HL-60 (cell line): Measurements from ENCODE around the gene VPS11.

Source experiments
- DNase-seq, 2 experiments: peaks; one replicate each; pipeline ENCODE4 v3.0.0-alpha.2; 2010 to 2020; ENCODE audit warnings: low read depth in 1 of 2, low spot score in 1 of 2
- H3K27ac ChIP-seq: fragments of 250-450 bp; sonication (Bioruptor Pico); replicated peaks from 2 replicates; pipeline ENCODE4 v1.5.1; 2020; ENCODE audit warnings: mild to moderate bottlenecking, moderate library complexity
- H3K27me3 ChIP-seq: fragments of 250-450 bp; sonication (Bioruptor Pico); 2 replicates; pipeline ENCODE4 v1.5.1; 2021; ENCODE audit warnings: mild to moderate bottlenecking, moderate library complexity; ENCODE audit not compliant: insufficient read depth, poor library complexity, severe bottlenecking
- H3K4me3 ChIP-seq: replicated peaks from 2 replicates; pipeline ENCODE4 v1.5.1; 2011; ENCODE audit warnings: mild to moderate bottlenecking, control low read depth, low read length; ENCODE audit not compliant: insufficient read depth
- GABPA ChIP-seq: IDR thresholded peaks from 2 replicates; pipeline ENCODE4 v1.6.1; 2012; ENCODE audit warnings: low read depth
- POLR2AphosphoS5 ChIP-seq: IDR thresholded peaks from 2 replicates; pipeline ENCODE4 v1.6.1; 2012; ENCODE audit warnings: low read depth
- SPI1 ChIP-seq: IDR thresholded peaks from 2 replicates; pipeline ENCODE4 v1.6.1; 2012; ENCODE audit warnings: low read depth, mild to moderate bottlenecking, borderline replicate concordance
- TF ChIP-seq, protein P1 (sequence below): IDR thresholded peaks from 2 replicates; pipeline ENCODE4 v1.6.1; 2012; ENCODE audit warnings: low read depth; ENCODE audit not compliant: insufficient replicate concordance
- TF ChIP-seq, protein P2 (sequence below): IDR thresholded peaks from one replicate; pipeline ENCODE4 v1.5.1; 2011; ENCODE audit warnings: low read length, control low read depth, inconsistent platforms; ENCODE audit not compliant: insufficient read depth

Gene VPS11

DNA sequence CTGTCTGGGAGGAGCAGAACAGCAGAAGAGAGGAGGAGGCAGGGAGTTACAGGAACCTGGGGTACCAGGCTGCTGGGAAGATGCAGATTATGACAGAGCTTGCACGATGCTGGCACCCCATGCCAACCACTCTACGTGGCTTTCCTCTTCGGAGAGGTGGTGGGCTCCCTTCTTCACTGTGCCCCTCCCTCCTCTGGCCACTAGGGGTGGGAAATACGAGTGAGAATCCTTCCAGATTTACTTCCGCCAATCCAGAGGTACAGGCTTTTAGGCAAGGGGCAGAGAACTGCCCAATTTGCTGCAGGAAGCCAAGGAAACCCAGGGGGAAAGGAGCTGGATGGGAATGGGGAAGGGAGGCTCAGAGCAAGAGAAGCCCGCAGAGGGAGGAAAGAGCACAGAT lies 22.9 kb upstream of the VPS11 start:
- Histone ChIP-seq H3K27me3 (no peaks in the 10 kb centered on the region), H3K27ac (no peak overlapping the region), H3K4me3 (no peak overlapping the region)
- TF ChIP-seq SPI1 = no peak
- TF ChIP-seq POLR2AphosphoS5 = no peak
- TF ChIP-seq, protein P1, sequence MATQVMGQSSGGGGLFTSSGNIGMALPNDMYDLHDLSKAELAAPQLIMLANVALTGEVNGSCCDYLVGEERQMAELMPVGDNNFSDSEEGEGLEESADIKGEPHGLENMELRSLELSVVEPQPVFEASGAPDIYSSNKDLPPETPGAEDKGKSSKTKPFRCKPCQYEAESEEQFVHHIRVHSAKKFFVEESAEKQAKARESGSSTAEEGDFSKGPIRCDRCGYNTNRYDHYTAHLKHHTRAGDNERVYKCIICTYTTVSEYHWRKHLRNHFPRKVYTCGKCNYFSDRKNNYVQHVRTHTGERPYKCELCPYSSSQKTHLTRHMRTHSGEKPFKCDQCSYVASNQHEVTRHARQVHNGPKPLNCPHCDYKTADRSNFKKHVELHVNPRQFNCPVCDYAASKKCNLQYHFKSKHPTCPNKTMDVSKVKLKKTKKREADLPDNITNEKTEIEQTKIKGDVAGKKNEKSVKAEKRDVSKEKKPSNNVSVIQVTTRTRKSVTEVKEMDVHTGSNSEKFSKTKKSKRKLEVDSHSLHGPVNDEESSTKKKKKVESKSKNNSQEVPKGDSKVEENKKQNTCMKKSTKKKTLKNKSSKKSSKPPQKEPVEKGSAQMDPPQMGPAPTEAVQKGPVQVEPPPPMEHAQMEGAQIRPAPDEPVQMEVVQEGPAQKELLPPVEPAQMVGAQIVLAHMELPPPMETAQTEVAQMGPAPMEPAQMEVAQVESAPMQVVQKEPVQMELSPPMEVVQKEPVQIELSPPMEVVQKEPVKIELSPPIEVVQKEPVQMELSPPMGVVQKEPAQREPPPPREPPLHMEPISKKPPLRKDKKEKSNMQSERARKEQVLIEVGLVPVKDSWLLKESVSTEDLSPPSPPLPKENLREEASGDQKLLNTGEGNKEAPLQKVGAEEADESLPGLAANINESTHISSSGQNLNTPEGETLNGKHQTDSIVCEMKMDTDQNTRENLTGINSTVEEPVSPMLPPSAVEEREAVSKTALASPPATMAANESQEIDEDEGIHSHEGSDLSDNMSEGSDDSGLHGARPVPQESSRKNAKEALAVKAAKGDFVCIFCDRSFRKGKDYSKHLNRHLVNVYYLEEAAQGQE = no peak
- TF ChIP-seq, protein P2, sequence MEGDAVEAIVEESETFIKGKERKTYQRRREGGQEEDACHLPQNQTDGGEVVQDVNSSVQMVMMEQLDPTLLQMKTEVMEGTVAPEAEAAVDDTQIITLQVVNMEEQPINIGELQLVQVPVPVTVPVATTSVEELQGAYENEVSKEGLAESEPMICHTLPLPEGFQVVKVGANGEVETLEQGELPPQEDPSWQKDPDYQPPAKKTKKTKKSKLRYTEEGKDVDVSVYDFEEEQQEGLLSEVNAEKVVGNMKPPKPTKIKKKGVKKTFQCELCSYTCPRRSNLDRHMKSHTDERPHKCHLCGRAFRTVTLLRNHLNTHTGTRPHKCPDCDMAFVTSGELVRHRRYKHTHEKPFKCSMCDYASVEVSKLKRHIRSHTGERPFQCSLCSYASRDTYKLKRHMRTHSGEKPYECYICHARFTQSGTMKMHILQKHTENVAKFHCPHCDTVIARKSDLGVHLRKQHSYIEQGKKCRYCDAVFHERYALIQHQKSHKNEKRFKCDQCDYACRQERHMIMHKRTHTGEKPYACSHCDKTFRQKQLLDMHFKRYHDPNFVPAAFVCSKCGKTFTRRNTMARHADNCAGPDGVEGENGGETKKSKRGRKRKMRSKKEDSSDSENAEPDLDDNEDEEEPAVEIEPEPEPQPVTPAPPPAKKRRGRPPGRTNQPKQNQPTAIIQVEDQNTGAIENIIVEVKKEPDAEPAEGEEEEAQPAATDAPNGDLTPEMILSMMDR = no peak
- TF ChIP-seq GABPA = no peak
- DNase-seq = no peak

DNA sequence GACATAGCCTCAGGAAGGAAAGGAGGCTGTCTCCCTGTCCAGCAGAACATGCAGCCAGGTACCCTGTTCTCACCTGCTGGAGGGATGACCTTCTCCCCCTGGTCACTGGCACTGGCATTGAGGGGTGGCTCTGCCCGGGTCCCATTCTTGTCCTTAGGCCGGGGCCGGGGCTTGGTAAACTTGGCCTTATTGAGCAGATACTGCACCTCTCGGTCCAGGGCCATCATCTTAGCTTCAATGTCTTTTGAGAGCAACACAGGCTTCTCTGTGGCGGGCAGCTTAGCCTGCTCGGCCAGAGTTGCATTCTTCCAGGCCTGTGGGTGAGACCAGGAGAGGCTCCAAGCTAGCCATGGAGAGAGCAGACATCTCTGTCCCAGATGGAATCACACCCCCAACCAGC lies 21.1 kb upstream of the VPS11 start:
- no peak for DNase-seq
- no peak for TF ChIP-seq GABPA
- TF ChIP-seq, protein P2 = no peak
- TF ChIP-seq, protein P1 = no peak
- TF ChIP-seq POLR2AphosphoS5 = no peak
- TF ChIP-seq SPI1 = no peak
- Histone ChIP-seq H3K27me3 (no peaks in the 10 kb centered on the region), H3K27ac (no peak overlapping the region), H3K4me3 (no peak overlapping the region)

DNA sequence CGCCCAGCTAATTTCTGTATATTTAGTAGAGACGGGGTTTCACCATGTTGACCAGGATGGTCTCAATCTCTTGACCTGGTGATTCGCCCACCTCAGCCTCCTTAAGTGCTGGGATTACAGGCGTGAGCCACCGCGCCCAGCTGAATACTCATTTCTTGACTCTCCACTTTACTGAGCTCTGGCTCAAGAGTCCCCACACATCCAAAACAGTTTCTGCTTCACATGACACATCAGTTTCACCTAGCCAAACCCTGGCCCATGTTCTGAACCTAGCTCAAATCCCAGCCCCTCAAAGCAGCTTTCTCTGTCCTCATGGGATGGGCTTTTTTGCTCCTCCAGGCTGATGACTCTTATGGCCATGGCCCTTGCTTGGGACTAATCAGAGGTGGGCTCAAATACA lies 20.4 kb upstream of the VPS11 start:
- DNase-seq = no peak
- Histone ChIP-seq H3K27me3 (no peaks in the 10 kb centered on the region), H3K4me3 (no peak overlapping the region), H3K27ac (no peak overlapping the region)
- TF ChIP-seq POLR2AphosphoS5 (no peak), GABPA (no peak), SPI1 (no peak)
- TF ChIP-seq, protein P1 = no peak
- TF ChIP-seq, protein P2 = no peak
